GM12891 (cell line): Measurements from ENCODE around the gene CSPG5.

Experiments used
- POLR2A ChIP-seq: IDR thresholded peaks from 2 replicates; pipeline ENCODE4 v1.6.1; 2011; ENCODE audit warnings: low read depth, low read length, control low read depth
- POLR2AphosphoS5 ChIP-seq: IDR thresholded peaks from 2 replicates; pipeline ENCODE4 v1.6.1; 2011; ENCODE audit warnings: low read depth, low read length, control low read depth
- SPI1 ChIP-seq: IDR thresholded peaks from 2 replicates; pipeline ENCODE4 v1.6.1; 2011; ENCODE audit warnings: low read depth, low read length, control low read depth
- TAF1 ChIP-seq: IDR thresholded peaks from 2 replicates; pipeline ENCODE4 v1.6.1; 2011; ENCODE audit warnings: low read depth, low read length, control low read depth

DNA sequence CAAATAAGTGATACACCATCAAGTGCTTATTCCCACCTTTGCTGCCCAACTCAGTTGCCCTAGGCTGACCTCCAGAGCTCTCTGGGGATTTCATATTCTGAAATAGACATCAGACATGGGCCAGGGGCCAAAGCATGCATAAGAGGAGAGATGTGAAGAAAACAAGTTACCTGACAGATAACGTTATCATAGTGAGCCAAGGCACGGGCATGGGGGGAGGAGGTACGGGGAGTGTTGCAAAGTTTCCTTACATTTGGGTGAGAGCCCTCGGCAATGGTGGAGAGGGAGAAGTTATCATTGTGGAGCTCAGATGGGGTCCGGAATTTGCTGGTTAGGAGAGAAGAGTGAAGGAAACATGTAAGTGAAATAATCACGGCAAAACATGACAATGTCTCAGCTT is 9.8 kb downstream of the CSPG5 start:
- TF ChIP-seq POLR2AphosphoS5 (no peak), POLR2A (no peak), TAF1 (no peak), SPI1 (no peak)
